NOMO-1 (cell line): ENCODE data around the gene ALOX15B.
A peak's percentile ranks its signal among the peaks of the same experiment; 100 is the strongest.
"Not testable (repeated sequence)": the region's sequence is repeated elsewhere in the genome, so short reads cannot be mapped to it uniquely, and the experiment has no call there.

Experiments used
- DNase-seq, 2 experiments: peaks; one replicate each; lab custom pipeline; 2025; ENCODE audit not compliant: unreplicated experiment in 2 of 2; lab: John Stamatoyannopoulos, UW

ALOX15B gene

GRCh38 chr17:8013731-8014557 is 24.9 kb upstream of the ALOX15B start:
- no peak for DNase-seq

- no peak for DNase-seq
These were observed 24.4 kb upstream of the ALOX15B start for GRCh38 chr17:8014558-8014850.

GRCh38 chr17:8015236-8015956 is 23.5 kb upstream of the ALOX15B start:
- no peak for DNase-seq

- no peak for DNase-seq
These were observed 22.8 kb upstream of the ALOX15B start for GRCh38 chr17:8015957-8016631.

GRCh38 chr17:8016632-8017424 is 22.0 kb upstream of the ALOX15B start:
- DNase-seq: peak; percentile 61 to 77

- peak; percentile 15 to 62 for DNase-seq
These were observed 20.4 kb upstream of the ALOX15B start for GRCh38 chr17:8018436-8018835.

GRCh38 chr17:8019166-8019565 is 19.7 kb upstream of the ALOX15B start:
- DNase-seq: no peak

GRCh38 chr17:8019665-8020650 is 18.9 kb upstream of the ALOX15B start:
- no peak for DNase-seq

GRCh38 chr17:8020776-8021564 is 17.9 kb upstream of the ALOX15B start:
- no peak for DNase-seq

GRCh38 chr17:8021565-8022359 is 17.1 kb upstream of the ALOX15B start:
- DNase-seq: no peak

GRCh38 chr17:8022360-8023003 is 16.4 kb upstream of the ALOX15B start:
- DNase-seq: no peak

GRCh38 chr17:8024161-8024560 is 14.7 kb upstream of the ALOX15B start:
- not testable (repeated sequence) for DNase-seq

- DNase-seq: no peak
These were observed 13.5 kb upstream of the ALOX15B start for GRCh38 chr17:8025176-8025911.

- DNase-seq: no peak
These were observed 9.7 kb upstream of the ALOX15B start for GRCh38 chr17:8029121-8029520.

- DNase-seq: no peak
These were observed 7.6 kb upstream of the ALOX15B start for GRCh38 chr17:8031261-8031661.

- no peak for DNase-seq
These were observed 6.9 kb upstream of the ALOX15B start for GRCh38 chr17:8031950-8032349.

- no peak for DNase-seq
These were observed 6.4 kb upstream of the ALOX15B start for GRCh38 chr17:8032442-8032841.
